ENCODE results near the gene KLHL21. TPM values are rescaled to one million over a fixed set of nuclear protein-coding genes. Genes with fewer than 3 reads are reported as not detected.

The KLHL21 gene
- total and polyA plus RNA-seq, 2 of the 4 experiments (the other 2 are of a cell fraction): 12.0 to 36.7 TPM

GRCh38 chr1:6554907-6555778 lies 47.5 kb downstream of the KLHL21 start, which contains the start of gene TAS1R1:
Gene TAS1R1 (plus strand): TSS chr1:6555307. CDS start chr1:6555374, 67 bp downstream.
- Histone ChIP-seq H3K18ac (ENCODE audit: low read depth, low read length) (no peak within 1 kb of the TSS), H3K36me3 (ENCODE audit: control insufficient read depth, insufficient read depth, low read length) (peaks cover 6% of the 10 kb centered on the region), H2BK5ac (ENCODE audit: low read depth, low read length, poor library complexity, severe bottlenecking) (peak within 1 kb of the TSS; percentile 56), H3K27me3 (ENCODE audit: control insufficient read depth, insufficient read depth, low read length) (no peaks in the 10 kb centered on the region), H3K4me1 (ENCODE audit: control insufficient read depth, insufficient read depth, low read length) (peaks cover 5% of the 10 kb centered on the region), H4K20me1 (ENCODE audit: insufficient read depth, low read length) (0 out of 2 replicates have a peak, but pooled peaks cover 9% of the 10 kb centered on the region), H4K5ac (ENCODE audit: low read depth, low read length) (peak within 1 kb of the TSS; percentile 10), H2AK5ac (ENCODE audit: low read depth, low read length) (no peak within 1 kb of the TSS; the same call in 1 of the 2 replicates), H4K91ac (ENCODE audit: insufficient read depth, low read depth, low read length) (peak within 1 kb of the TSS; percentile 41; the same call in 1 of the 2 replicates), H3K14ac (replicated peaks; ENCODE audit: low read depth, low read length) (peak within 1 kb of the TSS; percentile 44; the same call in 1 of the 2 replicates), H3K9me1 (ENCODE audit: insufficient read depth, low read length) (peaks cover 4% of the 10 kb centered on the region; the same call in 1 of the 2 replicates), H2BK20ac (ENCODE audit: low read depth, low read length) (no peak within 1 kb of the TSS), H2AK9ac (replicated peaks; ENCODE audit: low read depth, low read length, poor library complexity) (peak within 1 kb of the TSS; percentile 96), H3K4me3 (ENCODE audit: insufficient read depth, low read depth, low read length) (peak within 1 kb of the TSS; percentile 75), H3K9me3 (ENCODE audit: control insufficient read depth, insufficient read depth, low read length) (no peaks in the 10 kb centered on the region), H3K4me2 (ENCODE audit: low read depth, low read length) (peak within 1 kb of the TSS; percentile 82), H3K79me1 (ENCODE audit: low read depth in 1 of 2, low read length in 2 of 2) (peaks cover 11 to 24% of the 10 kb centered on the region in 2 experiments), H2AFZ (replicated peaks; ENCODE audit: low read length, poor library complexity) (peak within 1 kb of the TSS; percentile 95), H2BK120ac (ENCODE audit: low read depth, low read length) (0 out of 2 replicates have a peak within 1 kb of the TSS, but pooled peaks have one; percentile 44), H4K8ac (ENCODE audit: low read depth in 2 of 2, low read length in 2 of 2) (peak within 1 kb of the TSS; percentile 85 to 88), H3K9ac (ENCODE audit: low read depth, low read length) (peak within 1 kb of the TSS; percentile 48), H3K27ac (ENCODE audit: insufficient read depth, low read length) (peak within 1 kb of the TSS; percentile 64; the same call in 1 of the 2 replicates), H3K23ac (ENCODE audit: low read depth, low read length) (no peak within 1 kb of the TSS), H3K56ac (ENCODE audit: extremely low read depth, insufficient read depth, low read length) (peak within 1 kb of the TSS; percentile 58; the same call in 1 of the 2 replicates), H2BK15ac (ENCODE audit: low read depth, low read length) (no peak within 1 kb of the TSS), H3K4ac (ENCODE audit: low read depth, low read length) (peak within 1 kb of the TSS; percentile 39; the same call in 1 of the 2 replicates)
- dilution Hi-C loops (cut with HindIII; ENCODE audit: low sequenced_read_pairs, unreplicated experiment): no loop called here
- ATAC-seq (ENCODE audit: low read depth) (no peak), DNase-seq (no peak)
- intact Hi-C loops (cut with micrococcal nuclease): loop anchor here (1.0 kb wide), 1 partner anchor 69 kb away; no protein-coding TSS in a partner anchor
- BruUV-seq (replicated peaks): no TSS peak
- WGBS, 2 experiments (ENCODE audit: extremely low coverage in 2 of 2, insufficient read length in 1 of 2): 90% methylated on average over 11 of the region's 19 CpGs; no CpG with 5 or more reads in 1 of the 2 experiments
- CTCF ChIA-PET: interaction anchor here (0.6 to 1.2 kb wide), 7 partner anchors 10 to 1504 kb away, joined by 3 to 7 read pairs (median 4); no protein-coding TSS in a partner anchor
- in situ Hi-C loops (cut with MboI; ENCODE audit: low sequenced_read_pairs): no loop called here
- POLR2A ChIA-PET (ENCODE audit: unreplicated experiment): no interaction called here
- no peak for TF ChIP-seq BHLHE40 (IDR thresholded peaks at IDR 0.05; ENCODE audit: low read depth, low read length)
- no peak for TF ChIP-seq SMC3 (IDR thresholded peaks at IDR 0.05; ENCODE audit: low read depth, low read length)
- no peak for TF ChIP-seq POLR2A (IDR thresholded peaks at IDR 0.05; ENCODE audit: low read depth, low read length)
- no peak for TF ChIP-seq MXI1 (IDR thresholded peaks at IDR 0.05; ENCODE audit: borderline replicate concordance, low read depth, low read length)
- no peak for TF ChIP-seq MAZ (IDR thresholded peaks at IDR 0.05; ENCODE audit: borderline replicate concordance, low read depth, low read length)
- TF ChIP-seq CTCF (conservative IDR thresholded peaks at IDR 0.05; ENCODE audit: low read depth, low read length): no peak
- no peak for TF ChIP-seq NFE2L2 (IDR thresholded peaks at IDR 0.05; ENCODE audit: low read depth, low read length)
- no peak for TF ChIP-seq MAFK (IDR thresholded peaks at IDR 0.05; ENCODE audit: low read depth, low read length)
- TF ChIP-seq RFX5 (IDR thresholded peaks at IDR 0.05; ENCODE audit: low read depth, low read length): no peak
- no peak for TF ChIP-seq ELK1 (IDR thresholded peaks at IDR 0.05; ENCODE audit: borderline replicate concordance, low read depth, low read length)
- TF ChIP-seq FOS (IDR thresholded peaks at IDR 0.05; ENCODE audit: low read depth, low read length): no peak
- TF ChIP-seq CHD1 (IDR thresholded peaks at IDR 0.05; ENCODE audit: low read depth, low read length): no peak
- no peak for TF ChIP-seq RCOR1 (IDR thresholded peaks at IDR 0.05; ENCODE audit: insufficient replicate concordance, low read length)
- no peak for TF ChIP-seq CEBPB (IDR thresholded peaks at IDR 0.05; ENCODE audit: low read depth, low read length)
